ENCODE data around the gene TYW5. TPM values are rescaled to one million over a fixed set of nuclear protein-coding genes. Genes with fewer than 3 reads are reported as not detected.

TYW5 gene
- total and polyA plus RNA-seq, 3 donors from 2014 or later, result 5.3 to 18.0 (median 17.2) TPM

- Histone ChIP-seq H3K9me3 (no peaks in the 10 kb centered on the region), H3K36me3 (ENCODE audit: low read depth, missing control alignments) (no peaks in the 10 kb centered on the region), H3K4me1 (no peaks in the 10 kb centered on the region), H3K4me3 (no peak overlapping the region), H3K27ac (no peak overlapping the region), H3K27me3 (no peaks in the 10 kb centered on the region)
- intact Hi-C loops (cut with DNase I; ENCODE audit: low total_unique reads), result no loop called here
- TF ChIP-seq POLR2A (IDR thresholded peaks at IDR 0.05), result no peak
- 97 to 100% methylated on average over 3 of the region's 3 CpGs for WGBS, 2 donors
- DNase-seq, result no peak
Measured at GRCh38 chr2:199997296-199997695, 42.0 kb upstream of the TYW5 start.

GRCh38 chr2:199994896-199995295, 39.6 kb upstream of the TYW5 start:
- Histone ChIP-seq H3K4me3 (no peak overlapping the region), H3K36me3 (ENCODE audit: low read depth, missing control alignments) (no peaks in the 10 kb centered on the region), H3K27me3 (no peaks in the 10 kb centered on the region), H3K9me3 (no peaks in the 10 kb centered on the region), H3K4me1 (no peaks in the 10 kb centered on the region), H3K27ac (no peak overlapping the region)
- TF ChIP-seq POLR2A (IDR thresholded peaks at IDR 0.05), result no peak
- TF ChIP-seq, protein P1, sequence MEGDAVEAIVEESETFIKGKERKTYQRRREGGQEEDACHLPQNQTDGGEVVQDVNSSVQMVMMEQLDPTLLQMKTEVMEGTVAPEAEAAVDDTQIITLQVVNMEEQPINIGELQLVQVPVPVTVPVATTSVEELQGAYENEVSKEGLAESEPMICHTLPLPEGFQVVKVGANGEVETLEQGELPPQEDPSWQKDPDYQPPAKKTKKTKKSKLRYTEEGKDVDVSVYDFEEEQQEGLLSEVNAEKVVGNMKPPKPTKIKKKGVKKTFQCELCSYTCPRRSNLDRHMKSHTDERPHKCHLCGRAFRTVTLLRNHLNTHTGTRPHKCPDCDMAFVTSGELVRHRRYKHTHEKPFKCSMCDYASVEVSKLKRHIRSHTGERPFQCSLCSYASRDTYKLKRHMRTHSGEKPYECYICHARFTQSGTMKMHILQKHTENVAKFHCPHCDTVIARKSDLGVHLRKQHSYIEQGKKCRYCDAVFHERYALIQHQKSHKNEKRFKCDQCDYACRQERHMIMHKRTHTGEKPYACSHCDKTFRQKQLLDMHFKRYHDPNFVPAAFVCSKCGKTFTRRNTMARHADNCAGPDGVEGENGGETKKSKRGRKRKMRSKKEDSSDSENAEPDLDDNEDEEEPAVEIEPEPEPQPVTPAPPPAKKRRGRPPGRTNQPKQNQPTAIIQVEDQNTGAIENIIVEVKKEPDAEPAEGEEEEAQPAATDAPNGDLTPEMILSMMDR (IDR thresholded peaks at IDR 0.05), result no peak
- intact Hi-C loops (cut with DNase I; ENCODE audit: low total_unique reads), result no loop called here
- WGBS, 2 donors, result 83 to 91% methylated on average over 2 of the region's 2 CpGs
- no peak for DNase-seq

DNA sequence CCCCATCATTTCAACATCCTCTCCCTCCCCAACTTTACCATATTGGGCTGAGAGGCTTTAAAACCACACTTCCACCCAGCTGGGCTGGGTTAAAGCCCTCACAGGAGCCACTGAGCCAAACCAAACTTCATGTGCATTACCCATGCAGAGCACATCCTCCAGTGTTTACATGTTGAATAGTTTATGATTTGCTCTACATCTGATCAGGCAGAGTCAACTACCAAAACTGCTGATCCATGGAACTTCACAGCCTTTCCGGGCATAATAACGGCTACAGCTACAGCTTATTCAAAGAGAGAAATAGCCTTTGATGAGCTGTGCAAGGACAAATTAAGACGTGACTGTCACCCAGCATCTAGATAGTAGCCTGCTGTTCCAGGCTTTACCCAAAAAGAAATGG, 39.1 kb upstream of the TYW5 start:
- Histone ChIP-seq H3K27me3 (no peaks in the 10 kb centered on the region), H3K4me1 (no peaks in the 10 kb centered on the region), H3K27ac (no peak overlapping the region), H3K9me3 (no peaks in the 10 kb centered on the region), H3K4me3 (no peak overlapping the region), H3K36me3 (ENCODE audit: low read depth, missing control alignments) (no peaks in the 10 kb centered on the region)
- WGBS, 2 donors, result 94 to 95% methylated on average over 3 of the region's 3 CpGs
- intact Hi-C loops (cut with DNase I; ENCODE audit: low total_unique reads), result no loop called here
- DNase-seq, result no peak
- no peak for TF ChIP-seq POLR2A (IDR thresholded peaks at IDR 0.05)
- TF ChIP-seq, protein P1 (IDR thresholded peaks at IDR 0.05), result no peak

- no peaks in the 10 kb centered on the region for H3K27me3 ChIP-seq
- H3K36me3 ChIP-seq (ENCODE audit: low read depth, missing control alignments), result no peaks in the 10 kb centered on the region
- WGBS, 2 donors, result 91 to 95% methylated on average over 3 of the region's 3 CpGs
- TF ChIP-seq, protein P1 (IDR thresholded peaks at IDR 0.05), result no peak
- TF ChIP-seq POLR2A (IDR thresholded peaks at IDR 0.05), result no peak
- DNase-seq, result no peak
- H3K4me3 ChIP-seq, result no peak overlapping the region
- intact Hi-C loops (cut with DNase I; ENCODE audit: low total_unique reads), result no loop called here
- H3K9me3 ChIP-seq, result no peaks in the 10 kb centered on the region
- H3K4me1 ChIP-seq, result no peaks in the 10 kb centered on the region
- H3K27ac ChIP-seq, result no peak overlapping the region
Measured at GRCh38 chr2:199992296-199992695, 37.0 kb upstream of the TYW5 start.

DNA sequence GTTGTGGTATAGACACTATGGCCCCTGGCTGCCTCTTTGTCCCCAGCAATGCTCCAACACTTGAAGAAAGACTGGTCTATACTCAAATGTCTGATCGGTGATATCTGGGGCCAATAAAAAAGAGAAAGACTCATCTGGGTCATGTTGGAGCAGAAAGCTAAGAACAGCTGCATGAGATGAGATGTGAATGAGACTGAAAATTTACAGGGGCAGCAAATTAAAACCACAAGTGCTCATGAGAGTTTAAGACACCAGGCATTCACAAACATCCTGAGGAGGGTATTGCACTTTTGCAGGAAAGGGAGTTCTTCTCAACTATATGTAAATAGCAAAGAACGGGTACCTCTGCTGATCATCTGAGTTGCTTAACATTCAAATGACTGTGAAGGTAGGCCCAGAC, 36.4 kb upstream of the TYW5 start:
- TF ChIP-seq, protein P1 (IDR thresholded peaks at IDR 0.05), result no peak
- TF ChIP-seq POLR2A (IDR thresholded peaks at IDR 0.05), result no peak
- H3K9me3 ChIP-seq, result no peaks in the 10 kb centered on the region
- H3K27me3 ChIP-seq, result no peaks in the 10 kb centered on the region
- H3K36me3 ChIP-seq (ENCODE audit: low read depth, missing control alignments), result no peaks in the 10 kb centered on the region
- no peaks in the 10 kb centered on the region for H3K4me1 ChIP-seq
- WGBS, 2 donors, result 93 to 95% methylated on average over 2 of the region's 2 CpGs
- H3K4me3 ChIP-seq, result no peak overlapping the region
- intact Hi-C loops (cut with DNase I; ENCODE audit: low total_unique reads), result no loop called here
- no peak for DNase-seq
- no peak overlapping the region for H3K27ac ChIP-seq

Data from testis (tissue), 3 donors.